HepG2 (cell line): Measurements from ENCODE around the gene DPEP3. TPM values are rescaled to one million over a fixed set of nuclear protein-coding genes. Genes with fewer than 3 reads are reported as not detected.

Source experiments
- ATAC-seq: fragments of 200-7000 bp; cut with Tn5 transposase; 3 replicates; pipeline ENCODE4 v1.9.1; 2020; ENCODE audit warnings: mild to moderate bottlenecking, moderate library complexity
- BruUV-seq: library from RNA; stranded (reverse); fragments of 400-500 nt; replicated peaks from 2 replicates; lab custom pipeline; 2021; lab: Mats Ljungman, UMichigan
- CTCF ChIA-PET: fragments of 300-600 bp; formaldehyde crosslinking; extraction: SDS; loops from one replicate; lab custom pipeline; 2021; ENCODE audit warnings: low total read pairs, inconsistent platforms, low intra/inter-chr PET ratio; lab: Yijun Ruan, JAX
- POLR2A ChIA-PET: fragments of 350-600 bp; sonication (Branson Sonifier 250); formaldehyde crosslinking; loops from one replicate; lab custom pipeline; 2020; ENCODE audit warnings: antibody characterized with exemption, inconsistent platforms; lab: Yijun Ruan, JAX
- DNase-seq: peaks from one replicate; pipeline ENCODE4 v3.0.0-alpha.2; 2015; ENCODE audit warnings: low spot score
- FAIRE-seq: peaks from 3 replicates; lab custom pipeline; 2011; peaks lifted over from hg19 to GRCh38; lab: Jason Lieb, UNC
- H2AFZ ChIP-seq: one replicate; pipeline ENCODE4 v1.6.1; 2011; ENCODE audit warnings: low read length, inconsistent platforms
- H3K27ac ChIP-seq: fragments of 300-600 bp; 3 replicates; pipeline ENCODE4 v1.8.0; 2011; ENCODE audit warnings: mixed run types, mild to moderate bottlenecking, mixed read lengths, low read length, inconsistent platforms; ENCODE audit not compliant: insufficient read depth; ENCODE audit errors: extremely low read length
- H3K27me3 ChIP-seq, 2 experiments: fragments of 200-600 bp in 1 of 2; 2 replicates in 1 of 2; 3 replicates in 1 of 2; pipeline versions ENCODE4 v1.6.0 to v1.8.0; 2011; ENCODE audit warnings: low read length in 2 of 2, mild to moderate bottlenecking in 2 of 2, moderate library complexity in 2 of 2, inconsistent platforms in 1 of 2; ENCODE audit not compliant: insufficient read depth in 2 of 2, control insufficient read depth in 1 of 2
- H3K36me3 ChIP-seq, 2 experiments: fragments of 200-600 bp in 1 of 2; replicated peaks in 1 of 2; 2 replicates in 1 of 2; 3 replicates in 1 of 2; pipeline versions ENCODE4 v1.5.1 to v1.8.0; 2011; ENCODE audit warnings: low read length in 2 of 2, inconsistent platforms in 1 of 2; ENCODE audit not compliant: insufficient read depth in 2 of 2, control insufficient read depth in 1 of 2
- H3K4me1 ChIP-seq: 2 replicates; pipeline ENCODE4 v1.5.1; 2012; ENCODE audit warnings: low read length, inconsistent platforms; ENCODE audit not compliant: insufficient read depth
- H3K4me2 ChIP-seq: 2 replicates; pipeline ENCODE4 v1.6.0; 2011; ENCODE audit warnings: low read depth, low read length, inconsistent platforms
- H3K4me3 ChIP-seq, 3 experiments: fragments of 200-600 bp in 1 of 3; sonication (generic), shearing (Covaris generic) in 1 of 3; replicated peaks in 1 of 3; 2 replicates each; pipeline ENCODE4 v1.5.1; 2011 to 2016; ENCODE audit warnings: low read length in 3 of 3, inconsistent platforms in 2 of 3, low read depth in 2 of 3, mild to moderate bottlenecking in 2 of 3, control low read depth in 1 of 3, mixed read lengths in 1 of 3; ENCODE audit not compliant: insufficient read depth in 1 of 3
- H3K79me2 ChIP-seq: one replicate; pipeline ENCODE4 v1.6.1; 2011; ENCODE audit warnings: low read length, inconsistent platforms; ENCODE audit not compliant: insufficient read depth
- H3K9ac ChIP-seq: 2 replicates; pipeline ENCODE4 v1.6.0; 2011; ENCODE audit warnings: mild to moderate bottlenecking, low read depth, low read length, inconsistent platforms; ENCODE audit not compliant: insufficient read depth
- H3K9me3 ChIP-seq: 2 replicates; pipeline ENCODE4 v1.5.1; 2012; ENCODE audit warnings: mild to moderate bottlenecking, low read length
- H4K20me1 ChIP-seq: 2 replicates; pipeline ENCODE4 v1.6.0; 2011; ENCODE audit warnings: inconsistent platforms, mild to moderate bottlenecking, low read length, moderate library complexity; ENCODE audit not compliant: insufficient read depth
- AGO2 ChIP-seq: fragments of 200-400 bp; formaldehyde crosslinking; optimal IDR thresholded peaks from 2 replicates; pipeline ENCODE3; 2017; ENCODE audit warnings: mild to moderate bottlenecking, low read depth, low read length, moderate library complexity
- HNRNPLL ChIP-seq: fragments of 200-400 bp; formaldehyde crosslinking; IDR thresholded peaks from 2 replicates; pipeline ENCODE4 v1.6.1; 2017; ENCODE audit warnings: mild to moderate bottlenecking, low read depth, low read length; ENCODE audit not compliant: poor library complexity, severe bottlenecking
- PHF21A ChIP-seq: sonication (generic); formaldehyde crosslinking; IDR thresholded peaks from 2 replicates; pipeline ENCODE4 v1.5.0; 2020; ENCODE audit warnings: mild to moderate bottlenecking, missing genetic modification reagents
- SP4 ChIP-seq: sonication (generic); formaldehyde crosslinking; IDR thresholded peaks from 2 replicates; pipeline ENCODE4 v1.8.1; 2023; ENCODE audit warnings: mild to moderate bottlenecking, missing genetic modification reagents
- ZBTB8A ChIP-seq: sonication (generic); formaldehyde crosslinking; IDR thresholded peaks from 2 replicates; pipeline ENCODE4 v1.4.0; 2020; ENCODE audit warnings: mild to moderate bottlenecking, low read depth, missing genetic modification reagents, borderline replicate concordance
- ZNF138 ChIP-seq: sonication (generic); formaldehyde crosslinking; IDR thresholded peaks from 2 replicates; pipeline ENCODE4 v1.5.0; 2020; ENCODE audit warnings: mild to moderate bottlenecking, low read depth, missing genetic modification reagents
- ZNF343 ChIP-seq: sonication (generic); formaldehyde crosslinking; IDR thresholded peaks from 2 replicates; pipeline ENCODE4 v1.4.0; 2020; ENCODE audit warnings: mild to moderate bottlenecking, missing genetic modification reagents
- ZNF557 ChIP-seq: sonication (generic); formaldehyde crosslinking; IDR thresholded peaks from 2 replicates; pipeline ENCODE4 v1.4.0; 2020; ENCODE audit warnings: missing genetic modification reagents
- ZNF879 ChIP-seq: sonication (generic); formaldehyde crosslinking; IDR thresholded peaks from 2 replicates; pipeline ENCODE4 v1.8.1; 2023; ENCODE audit warnings: missing genetic modification reagents
- WGBS: methylation state at CpG from one replicate; pipeline ENCODE4 v1.1.6; 2017; ENCODE audit warnings: low lambda C conversion rate; 5-methylcytosine and 5-hydroxymethylcytosine counted together
- in situ Hi-C: cut with HindIII; loops from 2 replicates; pipeline ENCODE4 v1.10.0; 2017; ENCODE audit warnings: low pct_unique_long_range_greater_than_20kb; ENCODE audit not compliant: extremely low pct_ligation_motif_present
- intact Hi-C: fragments of 100-400 bp; cut with micrococcal nuclease; formaldehyde crosslinking; loops from one replicate; pipeline ENCODE4 v1.10.0; 2022; ENCODE audit not compliant: unreplicated experiment
- polyA plus RNA-seq, 8 experiments: library from polyadenylated mRNA; depleted of rRNA in 3 of 8; stranded (reverse) in 7 of 8; unstranded in 1 of 8; fragments of >200 nt; fragmentation: Illumina TruSeq in 4 of 8; extraction: Trizol in 4 of 8; gene quantifications; 2 replicates each; pipeline versions ENCODE4 v1.2.1 to v1.2.3, GENCODE V29; 2011 to 2016; ENCODE audit warnings: low read depth in 4 of 8, missing spikeins in 1 of 8, mixed read lengths in 1 of 8; ENCODE audit not compliant: insufficient read depth in 1 of 8
- total RNA-seq, 5 experiments: library from RNA; depleted of rRNA; stranded (reverse); fragments of >200 nt; fragmentation: Illumina TruSeq; extraction: Trizol; gene quantifications; 2 replicates each; pipeline ENCODE4 v1.2.3, GENCODE V29; 2016; ENCODE audit warnings: low read depth in 1 of 5
- TF ChIP-seq, protein P1 (sequence below): IDR thresholded peaks from 2 replicates; pipeline ENCODE4 v1.6.1; 2012; ENCODE audit warnings: inconsistent platforms
- TF ChIP-seq, protein P2 (sequence below): sonication (generic); formaldehyde crosslinking; IDR thresholded peaks from 2 replicates; pipeline ENCODE4 v1.5.1; 2020; ENCODE audit warnings: mild to moderate bottlenecking, missing genetic modification reagents, moderate library complexity
- TF ChIP-seq, protein P3 (sequence below): sonication (generic); formaldehyde crosslinking; IDR thresholded peaks from 2 replicates; pipeline ENCODE4 v1.4.0; 2020; ENCODE audit warnings: missing genetic modification reagents, mild to moderate bottlenecking, borderline replicate concordance
- TF ChIP-seq, protein P4 (sequence below): sonication (generic); formaldehyde crosslinking; IDR thresholded peaks from 2 replicates; pipeline ENCODE4 v1.8.1; 2023; ENCODE audit warnings: missing genetic modification reagents, mild to moderate bottlenecking, borderline replicate concordance

The DPEP3 gene
- total and polyA plus RNA-seq, 2 of the 13 experiments (the other 11 are each of a cell fraction or from before 2014, with no cell fraction given), result not detected

GRCh38 chr16:67942510-67943255 is 37.6 kb downstream of the DPEP3 start:
- peak overlapping the region; percentile 85 for H3K27ac ChIP-seq
- POLR2A ChIA-PET, result interaction anchor here (0.8 to 13.6 kb wide), 20 partner anchors 8 to 321 kb away, joined by 3 to 226 read pairs (median 8); partner anchors contain the start of genes ACD, CTRL, DDX28 and DUS2
- 32% methylated on average over 14 of the region's 27 CpGs for WGBS
- in situ Hi-C loops, result loop anchor here (5.0 kb wide), 1 partner anchor 100 kb away; no protein-coding TSS in a partner anchor
- no peaks in the 10 kb centered on the region for H3K9me3 ChIP-seq
- H3K27me3 ChIP-seq, result no peaks in the 10 kb centered on the region
- H4K20me1 ChIP-seq, result peaks cover 17% of the 10 kb centered on the region; the same call in 1 of the 2 replicates
- DNase-seq (peak; percentile 38), ATAC-seq (peak; percentile 27), FAIRE-seq (peak; percentile 18)
- peak overlapping the region; percentile 59 for H3K9ac ChIP-seq
- no peak overlapping the region for H2AFZ ChIP-seq
- peaks cover 54% of the 10 kb centered on the region for H3K4me1 ChIP-seq
- intact Hi-C loops, result loop anchor here (1.0 to 2.0 kb wide), 3 partner anchors 7 to 98 kb away; partner anchors contain the start of gene SLC12A4
- H3K79me2 ChIP-seq, result no peaks in the 10 kb centered on the region
- BruUV-seq, result TSS peak; percentile 54
- peaks cover 26 to 41% of the 10 kb centered on the region in 2 experiments for H3K36me3 ChIP-seq
- CTCF ChIA-PET, result interaction anchor here (1.3 kb wide), 2 partner anchors 59 to 126 kb away, joined by 8 read pairs; no protein-coding TSS in a partner anchor
- H3K4me3 ChIP-seq, result peak overlapping the region in 2 of 3 experiments; percentile 55 to 65; a peak in 3 of 6 replicates
- peak overlapping the region; percentile 72 for H3K4me2 ChIP-seq
- TF ChIP-seq PHF21A, result no peak
- TF ChIP-seq, protein P1, sequence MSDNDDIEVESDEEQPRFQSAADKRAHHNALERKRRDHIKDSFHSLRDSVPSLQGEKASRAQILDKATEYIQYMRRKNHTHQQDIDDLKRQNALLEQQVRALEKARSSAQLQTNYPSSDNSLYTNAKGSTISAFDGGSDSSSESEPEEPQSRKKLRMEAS, result no peak
- TF ChIP-seq, protein P2, sequence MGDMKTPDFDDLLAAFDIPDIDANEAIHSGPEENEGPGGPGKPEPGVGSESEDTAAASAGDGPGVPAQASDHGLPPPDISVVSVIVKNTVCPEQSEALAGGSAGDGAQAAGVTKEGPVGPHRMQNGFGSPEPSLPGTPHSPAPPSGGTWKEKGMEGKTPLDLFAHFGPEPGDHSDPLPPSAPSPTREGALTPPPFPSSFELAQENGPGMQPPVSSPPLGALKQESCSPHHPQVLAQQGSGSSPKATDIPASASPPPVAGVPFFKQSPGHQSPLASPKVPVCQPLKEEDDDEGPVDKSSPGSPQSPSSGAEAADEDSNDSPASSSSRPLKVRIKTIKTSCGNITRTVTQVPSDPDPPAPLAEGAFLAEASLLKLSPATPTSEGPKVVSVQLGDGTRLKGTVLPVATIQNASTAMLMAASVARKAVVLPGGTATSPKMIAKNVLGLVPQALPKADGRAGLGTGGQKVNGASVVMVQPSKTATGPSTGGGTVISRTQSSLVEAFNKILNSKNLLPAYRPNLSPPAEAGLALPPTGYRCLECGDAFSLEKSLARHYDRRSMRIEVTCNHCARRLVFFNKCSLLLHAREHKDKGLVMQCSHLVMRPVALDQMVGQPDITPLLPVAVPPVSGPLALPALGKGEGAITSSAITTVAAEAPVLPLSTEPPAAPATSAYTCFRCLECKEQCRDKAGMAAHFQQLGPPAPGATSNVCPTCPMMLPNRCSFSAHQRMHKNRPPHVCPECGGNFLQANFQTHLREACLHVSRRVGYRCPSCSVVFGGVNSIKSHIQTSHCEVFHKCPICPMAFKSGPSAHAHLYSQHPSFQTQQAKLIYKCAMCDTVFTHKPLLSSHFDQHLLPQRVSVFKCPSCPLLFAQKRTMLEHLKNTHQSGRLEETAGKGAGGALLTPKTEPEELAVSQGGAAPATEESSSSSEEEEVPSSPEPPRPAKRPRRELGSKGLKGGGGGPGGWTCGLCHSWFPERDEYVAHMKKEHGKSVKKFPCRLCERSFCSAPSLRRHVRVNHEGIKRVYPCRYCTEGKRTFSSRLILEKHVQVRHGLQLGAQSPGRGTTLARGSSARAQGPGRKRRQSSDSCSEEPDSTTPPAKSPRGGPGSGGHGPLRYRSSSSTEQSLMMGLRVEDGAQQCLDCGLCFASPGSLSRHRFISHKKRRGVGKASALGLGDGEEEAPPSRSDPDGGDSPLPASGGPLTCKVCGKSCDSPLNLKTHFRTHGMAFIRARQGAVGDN (CRISPR knock-in tag), result peak; percentile 52
- TF ChIP-seq AGO2, result peak; percentile 97
- TF ChIP-seq, protein P3, sequence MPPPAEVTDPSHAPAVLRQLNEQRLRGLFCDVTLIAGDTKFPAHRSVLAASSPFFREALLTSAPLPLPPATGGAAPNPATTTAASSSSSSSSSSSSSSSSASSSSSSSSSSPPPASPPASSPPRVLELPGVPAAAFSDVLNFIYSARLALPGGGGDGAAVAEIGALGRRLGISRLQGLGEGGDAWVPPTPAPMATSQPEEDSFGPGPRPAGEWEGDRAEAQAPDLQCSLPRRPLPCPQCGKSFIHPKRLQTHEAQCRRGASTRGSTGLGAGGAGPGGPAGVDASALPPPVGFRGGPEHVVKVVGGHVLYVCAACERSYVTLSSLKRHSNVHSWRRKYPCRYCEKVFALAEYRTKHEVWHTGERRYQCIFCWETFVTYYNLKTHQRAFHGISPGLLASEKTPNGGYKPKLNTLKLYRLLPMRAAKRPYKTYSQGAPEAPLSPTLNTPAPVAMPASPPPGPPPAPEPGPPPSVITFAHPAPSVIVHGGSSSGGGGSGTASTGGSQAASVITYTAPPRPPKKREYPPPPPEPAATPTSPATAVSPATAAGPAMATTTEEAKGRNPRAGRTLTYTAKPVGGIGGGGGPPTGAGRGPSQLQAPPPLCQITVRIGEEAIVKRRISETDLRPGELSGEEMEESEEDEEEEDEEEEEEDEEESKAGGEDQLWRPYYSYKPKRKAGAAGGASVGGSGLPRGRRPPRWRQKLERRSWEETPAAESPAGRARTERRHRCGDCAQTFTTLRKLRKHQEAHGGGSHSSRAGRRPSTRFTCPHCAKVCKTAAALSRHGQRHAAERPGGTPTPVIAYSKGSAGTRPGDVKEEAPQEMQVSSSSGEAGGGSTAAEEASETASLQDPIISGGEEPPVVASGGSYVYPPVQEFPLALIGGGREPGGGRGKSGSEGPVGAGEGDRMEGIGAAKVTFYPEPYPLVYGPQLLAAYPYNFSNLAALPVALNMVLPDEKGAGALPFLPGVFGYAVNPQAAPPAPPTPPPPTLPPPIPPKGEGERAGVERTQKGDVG, result peak; percentile 80; the same call in 1 of the 2 replicates
- TF ChIP-seq, protein P4, sequence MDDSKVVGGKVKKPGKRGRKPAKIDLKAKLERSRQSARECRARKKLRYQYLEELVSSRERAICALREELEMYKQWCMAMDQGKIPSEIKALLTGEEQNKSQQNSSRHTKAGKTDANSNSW (CRISPR knock-in tag), result peak; percentile 60
- 0 out of 2 replicates have a peak, but pooled peaks have one; percentile 34 for TF ChIP-seq ZBTB8A
- peak; percentile 48 for TF ChIP-seq HNRNPLL
- TF ChIP-seq SP4, result 0 out of 2 replicates have a peak, but pooled peaks have one; percentile 21
- TF ChIP-seq ZNF879 (CRISPR knock-in tag), result peak; percentile 67; the same call in 1 of the 2 replicates
- peak; percentile 17; the same call in 1 of the 2 replicates for TF ChIP-seq ZNF557 (CRISPR knock-in tag)
- TF ChIP-seq ZNF343 (CRISPR knock-in tag), result peak; percentile 82
- no peak for TF ChIP-seq ZNF138 (CRISPR knock-in tag)
